Liver (tissue), 9 donors: Measurements from ENCODE around the gene DMRTA2. TPM values are rescaled to one million over a fixed set of nuclear protein-coding genes. Genes with fewer than 3 reads are reported as not detected.

ENCODE experiments used
- DNase-seq: peaks from one replicate; pipeline ENCODE4 v3.0.0-alpha.2; 2017; ENCODE audit warnings: low spot score
- H3K27ac ChIP-seq, 2 donors: one replicate each; pipeline ENCODE4 v1.7.0; 2013; ENCODE audit warnings: inconsistent platforms in 2 of 2, low read length in 2 of 2, control low read depth in 1 of 2, low read depth in 1 of 2, mild to moderate bottlenecking in 1 of 2
- H3K27me3 ChIP-seq, 4 donors: one replicate each; pipeline versions ENCODE4 v1.6.1 to v1.7.0; 2013; ENCODE audit warnings: low read length in 3 of 4, inconsistent platforms in 1 of 4, mild to moderate bottlenecking in 1 of 4, moderate library complexity in 1 of 4; ENCODE audit not compliant: control insufficient read depth in 4 of 4, insufficient read depth in 4 of 4
- H3K36me3 ChIP-seq, 4 donors: one replicate each; pipeline versions ENCODE4 v1.6.1 to v1.7.0; 2013; ENCODE audit warnings: low read length in 3 of 4, mild to moderate bottlenecking in 3 of 4, low read depth in 1 of 4, moderate library complexity in 1 of 4; ENCODE audit not compliant: control insufficient read depth in 4 of 4, insufficient read depth in 3 of 4
- H3K4me1 ChIP-seq, 4 donors: one replicate each; pipeline versions ENCODE4 v1.6.1 to v1.7.0; 2013; ENCODE audit warnings: low read length in 3 of 4, mild to moderate bottlenecking in 3 of 4, moderate library complexity in 1 of 4; ENCODE audit not compliant: control insufficient read depth in 4 of 4, insufficient read depth in 4 of 4
- H3K4me3 ChIP-seq, 3 donors: one replicate each; pipeline versions ENCODE4 v1.6.1 to v1.7.0; 2013; ENCODE audit warnings: low read length in 3 of 3, control low read depth in 1 of 3, low read depth in 1 of 3, mild to moderate bottlenecking in 1 of 3
- H3K9ac ChIP-seq, 2 donors: one replicate each; pipeline ENCODE4 v1.7.0; 2013; ENCODE audit warnings: low read length in 2 of 2, mild to moderate bottlenecking in 2 of 2, moderate library complexity in 2 of 2, control low read depth in 1 of 2, low read depth in 1 of 2
- H3K9me3 ChIP-seq, 4 donors: one replicate each; pipeline versions ENCODE4 v1.6.1 to v1.7.0; 2013; ENCODE audit warnings: low read length in 3 of 4; ENCODE audit not compliant: control insufficient read depth in 4 of 4
- CTCF ChIP-seq: fragments of 150-350 bp; IDR thresholded peaks from 2 replicates; pipeline ENCODE4 v1.5.1; 2017; ENCODE audit warnings: improper control_type of control experiment, low read depth, low read length; ENCODE audit not compliant: missing input control
- EGR1 ChIP-seq, 2 donors: IDR thresholded peaks; 2 replicates each; pipeline ENCODE4 v1.6.1; 2016 to 2018; ENCODE audit warnings: antibody characterized with exemption in 2 of 2, low read depth in 2 of 2
- FOXA1 ChIP-seq: IDR thresholded peaks from 2 replicates; pipeline ENCODE4 v1.6.1; 2016; ENCODE audit warnings: antibody characterized with exemption
- GABPA ChIP-seq, 2 donors: IDR thresholded peaks in 1 of 2; conservative IDR thresholded peaks in 1 of 2; 2 replicates each; pipeline ENCODE4 v1.6.1; 2016; ENCODE audit warnings: antibody characterized with exemption in 2 of 2, mild to moderate bottlenecking in 1 of 2, moderate library complexity in 1 of 2
- HNF4G ChIP-seq: IDR thresholded peaks from 2 replicates; pipeline ENCODE4 v1.6.1; 2016; ENCODE audit warnings: antibody characterized with exemption
- REST ChIP-seq: IDR thresholded peaks from 2 replicates; pipeline ENCODE4 v1.6.1; 2016; ENCODE audit warnings: antibody characterized with exemption, mild to moderate bottlenecking
- WGBS: extraction: QIAGEN DNeasy Blood & Tissue Kit; methylation state at CpG from one replicate; pipeline ENCODE4 v1.1.7; 2013; 5-methylcytosine and 5-hydroxymethylcytosine counted together
- polyA plus RNA-seq, 2 donors: library from polyadenylated mRNA; stranded (reverse) in 1 of 2; unstranded in 1 of 2; fragments of 200-250 nt in 1 of 2; fragments of >200 nt in 1 of 2; fragmentation: Nextera tagmentation in 1 of 2; extraction: Ambion mirVana in 1 of 2; gene quantifications; one replicate each; pipeline versions ENCODE4 v1.2.1 to v1.2.3, GENCODE V29; 2013 to 2015
- total RNA-seq, 2 donors: library from RNA; depleted of rRNA; stranded (reverse); fragments of >200 nt; gene quantifications; one replicate each; pipeline ENCODE4 v1.2.3, GENCODE V29; 2014
- TF ChIP-seq, protein P1 (sequence below): IDR thresholded peaks from 2 replicates; pipeline ENCODE4 v1.6.1; 2016; ENCODE audit warnings: antibody characterized with exemption
- TF ChIP-seq, protein P2 (sequence below): IDR thresholded peaks from 2 replicates; pipeline ENCODE4 v1.6.1; 2016; ENCODE audit warnings: antibody characterized with exemption
- donor health status: healthy.
- donor health status: healthy.
- donor health status: healthy.
- donor health status: healthy.
- donor health status: healthy.

Gene DMRTA2
- total and polyA plus RNA-seq, 4 donors, result not detected

DNA sequence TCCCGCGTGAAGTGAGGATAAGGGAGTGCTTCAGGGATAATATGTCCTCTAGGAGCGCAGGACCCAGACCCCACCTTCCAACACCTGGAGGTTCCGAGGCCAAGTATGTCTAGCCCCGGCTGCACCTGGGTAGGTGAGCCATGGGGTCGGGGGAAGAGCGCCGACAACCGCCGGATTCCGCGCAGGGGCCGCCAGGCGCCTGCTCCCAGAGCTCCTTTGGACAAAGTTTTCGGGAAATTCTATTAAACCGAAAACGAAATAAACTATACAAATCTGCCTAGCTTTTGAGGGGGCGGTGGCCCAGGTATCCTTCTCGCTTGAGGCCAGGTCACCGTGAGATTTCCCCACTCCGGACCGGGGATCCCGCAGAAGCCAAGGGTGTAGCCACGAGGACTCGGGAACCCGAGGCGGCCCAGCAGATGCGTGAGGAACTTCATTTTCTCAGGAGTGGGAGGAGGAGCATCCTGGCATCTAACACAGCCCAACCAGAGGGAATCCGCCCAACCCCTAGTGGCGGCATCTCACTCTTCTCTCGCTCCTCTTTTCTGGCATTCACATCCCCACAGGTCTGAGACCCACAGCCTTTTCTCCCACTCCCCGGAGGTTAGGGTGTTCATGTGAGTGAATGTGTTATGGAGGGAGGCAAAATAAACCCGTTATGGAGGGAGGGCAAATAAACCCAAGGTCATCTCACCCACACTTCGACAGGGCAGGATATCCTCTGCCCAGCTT lies 2.3 kb upstream of the DMRTA2 start (continued):
- TF ChIP-seq REST (no peak), EGR1 (IDR thresholded peaks at IDR 0.05; ENCODE audit: low read depth in 2 of 2) (no peak)

- TF ChIP-seq GABPA (IDR thresholded peaks at IDR 0.05 in 1 of 2, conservative IDR thresholded peaks at IDR 0.05 in 1 of 2) (no peak), HNF4G (no peak), CTCF (no peak), REST (no peak), FOXA1 (no peak)
- TF ChIP-seq, protein P1, sequence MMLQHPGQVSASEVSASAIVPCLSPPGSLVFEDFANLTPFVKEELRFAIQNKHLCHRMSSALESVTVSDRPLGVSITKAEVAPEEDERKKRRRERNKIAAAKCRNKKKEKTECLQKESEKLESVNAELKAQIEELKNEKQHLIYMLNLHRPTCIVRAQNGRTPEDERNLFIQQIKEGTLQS, result no peak
- TF ChIP-seq, protein P2, sequence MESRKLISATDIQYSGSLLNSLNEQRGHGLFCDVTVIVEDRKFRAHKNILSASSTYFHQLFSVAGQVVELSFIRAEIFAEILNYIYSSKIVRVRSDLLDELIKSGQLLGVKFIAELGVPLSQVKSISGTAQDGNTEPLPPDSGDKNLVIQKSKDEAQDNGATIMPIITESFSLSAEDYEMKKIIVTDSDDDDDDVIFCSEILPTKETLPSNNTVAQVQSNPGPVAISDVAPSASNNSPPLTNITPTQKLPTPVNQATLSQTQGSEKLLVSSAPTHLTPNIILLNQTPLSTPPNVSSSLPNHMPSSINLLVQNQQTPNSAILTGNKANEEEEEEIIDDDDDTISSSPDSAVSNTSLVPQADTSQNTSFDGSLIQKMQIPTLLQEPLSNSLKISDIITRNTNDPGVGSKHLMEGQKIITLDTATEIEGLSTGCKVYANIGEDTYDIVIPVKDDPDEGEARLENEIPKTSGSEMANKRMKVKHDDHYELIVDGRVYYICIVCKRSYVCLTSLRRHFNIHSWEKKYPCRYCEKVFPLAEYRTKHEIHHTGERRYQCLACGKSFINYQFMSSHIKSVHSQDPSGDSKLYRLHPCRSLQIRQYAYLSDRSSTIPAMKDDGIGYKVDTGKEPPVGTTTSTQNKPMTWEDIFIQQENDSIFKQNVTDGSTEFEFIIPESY, result no peak
- Histone ChIP-seq H3K9ac (no peak overlapping the region), H3K4me1 (peaks cover 22 to 42% (median 31%) of the 10 kb centered on the region in 4 donors), H3K9me3 (no peaks in the 10 kb centered on the region), H3K27me3 (peaks cover 13 to 26% (median 23%) of the 10 kb centered on the region in 4 donors), H3K36me3 (no peaks in the 10 kb centered on the region), H3K4me3 (no peak overlapping the region), H3K27ac (no peak overlapping the region)
- WGBS, result 9% methylated on average over 40 of the region's 40 CpGs
- DNase-seq, result no peak
Observed at GRCh38 chr1:50424884-50425375, 1.7 kb upstream of the DMRTA2 start.
